Esophagus squamous epithelium (tissue), 4 donors: Measurements from ENCODE around the gene ANKZF1.

ENCODE experiments used
- CTCF ChIP-seq, 6 experiments: fragments of 450-650 bp in 4 of 6; fragments of 200-600 bp in 2 of 6; sonication (generic) in 2 of 6; IDR thresholded peaks; one replicate each; pipeline ENCODE4 v1.5.1; 2016 to 2019; ENCODE audit warnings: antibody characterized with exemption in 6 of 6, mild to moderate bottlenecking in 4 of 6, moderate library complexity in 4 of 6
- POLR2A ChIP-seq, 4 donors: fragments of 450-650 bp; IDR thresholded peaks; one replicate each; pipeline ENCODE4 v1.6.1; 2017; ENCODE audit warnings: antibody characterized with exemption in 4 of 4, mild to moderate bottlenecking in 4 of 4, moderate library complexity in 3 of 4

DNA sequence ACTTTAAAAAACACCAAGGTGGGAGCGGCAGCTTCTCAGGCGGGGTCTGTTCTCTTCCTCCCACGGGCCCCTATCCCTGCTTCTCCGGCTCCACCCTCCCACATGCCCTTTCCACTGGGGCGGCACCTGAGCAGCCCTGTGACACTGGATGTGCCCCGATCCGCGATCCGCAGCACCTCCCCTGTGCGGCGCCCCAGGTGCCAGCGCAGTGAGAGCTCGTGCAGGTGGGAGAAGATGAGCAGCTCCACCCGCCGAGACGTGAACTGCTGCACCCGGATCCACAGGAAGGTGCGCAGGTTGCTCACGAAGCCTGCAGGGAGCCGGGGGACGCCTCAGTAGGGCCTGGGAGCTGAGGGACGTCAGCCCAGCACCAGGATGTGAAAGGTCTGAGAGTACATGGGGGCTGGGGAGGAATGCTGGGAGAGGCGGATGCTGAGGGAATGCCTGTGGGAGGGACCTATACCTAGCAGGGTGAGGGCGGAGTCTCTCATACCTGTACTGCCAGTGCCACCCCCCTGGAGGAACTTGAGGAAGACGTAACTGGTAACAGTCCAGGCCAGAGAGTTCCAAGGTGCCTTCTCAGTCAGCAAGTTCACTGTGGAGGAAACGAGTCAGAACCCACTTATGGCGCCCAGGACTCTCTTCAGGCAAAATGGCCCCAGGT is 13.6 kb upstream of the ANKZF1 start:
- TF ChIP-seq CTCF (IDR thresholded peaks at IDR 0.05): no peak
- no peak for TF ChIP-seq POLR2A (IDR thresholded peaks at IDR 0.05)
